Heart left ventricle (tissue), 16 donors: ENCODE results near the gene PCBP3. TPM values are rescaled to one million over a fixed set of nuclear protein-coding genes. Genes with fewer than 3 reads are reported as not detected.

ENCODE experiments used
- ATAC-seq, 4 donors: fragments of 200-7000 bp; cut with Tn5 transposase; one replicate each; pipeline ENCODE4 v1.9.1; 2020 to 2022; ENCODE audit warnings: moderate library complexity in 4 of 4, mild to moderate bottlenecking in 3 of 4, moderate number of reproducible peaks in 1 of 4
- DNase-seq, 5 donors: peaks; one replicate each; pipeline ENCODE4 v3.0.0-alpha.2; 2020
- H3K27ac ChIP-seq, 12 donors: fragments of 200-600 bp; sonication (generic) in 4 of 12; one replicate each; pipeline versions ENCODE4 v1.5.0 to v1.8.0; 2016 to 2022; ENCODE audit warnings: mild to moderate bottlenecking in 2 of 12
- H3K27me3 ChIP-seq, 9 donors: fragments of 200-600 bp; sonication (generic) in 2 of 9; one replicate each; pipeline versions ENCODE4 v1.5.1 to v1.8.0; 2016 to 2022; ENCODE audit warnings: mild to moderate bottlenecking in 3 of 9
- H3K36me3 ChIP-seq, 9 donors: fragments of 200-600 bp; sonication (generic) in 2 of 9; one replicate each; pipeline versions ENCODE4 v1.5.0 to v1.8.0; 2018 to 2022; ENCODE audit warnings: mild to moderate bottlenecking in 2 of 9
- H3K4me1 ChIP-seq, 12 donors: fragments of 200-600 bp; sonication (generic) in 4 of 12; one replicate each; pipeline versions ENCODE4 v1.5.0 to v1.8.0; 2016 to 2022; ENCODE audit warnings: mild to moderate bottlenecking in 3 of 12
- H3K4me3 ChIP-seq, 12 donors: fragments of 200-600 bp; sonication (generic) in 4 of 12; one replicate each; pipeline versions ENCODE4 v1.5.0 to v1.8.0; 2017 to 2022; ENCODE audit warnings: mild to moderate bottlenecking in 9 of 12, moderate library complexity in 4 of 12
- H3K9me3 ChIP-seq, 12 donors: fragments of 200-600 bp; sonication (generic) in 4 of 12; one replicate each; pipeline versions ENCODE4 v1.5.0 to v1.8.0; 2016 to 2022; ENCODE audit warnings: mild to moderate bottlenecking in 1 of 12
- POLR2A ChIP-seq, 2 donors: fragments of 450-650 bp; IDR thresholded peaks; one replicate each; pipeline ENCODE4 v1.6.1; 2017; ENCODE audit warnings: antibody characterized with exemption in 2 of 2, mild to moderate bottlenecking in 2 of 2, moderate library complexity in 2 of 2
- WGBS, 4 donors: extraction: QIAGEN DNeasy Blood & Tissue Kit in 2 of 4; methylation state at CpG; one replicate each; pipeline versions ENCODE4 v1.1.5 to v1.1.7; 2013 to 2018; 5-methylcytosine and 5-hydroxymethylcytosine counted together
- intact Hi-C, 10 donors: fragments of 100-400 bp; cut with DNase I; formaldehyde crosslinking; loops; one replicate each; pipeline versions ENCODE4 v1.11.1 to v1.14.2; 2022
- polyA plus RNA-seq, 2 donors: library from polyadenylated mRNA; stranded (reverse); fragments of 200-250 nt; gene quantifications; one replicate each; pipeline ENCODE4 v1.2.3, GENCODE V29; 2013
- total RNA-seq, 9 donors: library from RNA; depleted of rRNA in 2 of 9; stranded (reverse); fragments of >200 nt in 2 of 9; fragmentation: NEBNext Ultra II Directional in 3 of 9; extraction: Animal tissue kit (Norgen Biotek cat#: 25700) in 3 of 9; gene quantifications; one replicate each; pipeline versions ENCODE4 v1.1.0 to v1.2.4, GENCODE V29; 2016 to 2023
- TF ChIP-seq, protein P1 (sequence below), 12 donors: fragments of 200-600 bp; sonication (generic) in 4 of 12; IDR thresholded peaks; one replicate each; pipeline versions ENCODE4 v1.5.0 to v1.8.0; 2018 to 2022; ENCODE audit warnings: antibody characterized with exemption in 12 of 12, mild to moderate bottlenecking in 5 of 12
- donor health status: ischemic (EF 13 %, LVEDD 7.1; RV severe dilation, severe dysfunction).
- donor health status: healthy with polysubstance abuse.
- donor health status: DM: no; HTN: yes; CAD: no.
- donor health status: DM: no; HTN: no; CAD: no.
- donor health status: ischemic (EF 25% LVEDD 6.9; RV normal size, moderate dysfunction).
- donor health status: ischemic (EF 25% LVEDD 5.7; RV mildly dilated, moderate dysfunction).
- donor health status: healthy.
- donor health status: DM: yes; HTN: yes; CAD: no.
- donor health status: ischemic (EF 35%, LVEDD 5.7; RV mildly dilated, moderate dysfunction).
- donor health status: nonischemic (EF 11% LVEDD 7.7; RV severe dilation, severe dysfunction).
- donor health status: DM: yes; HTN: yes; CAD: no.
- donor health status: PGD.
- donor health status: ischemic (EF 29% LVEDD 5.4; RV normal size, mild dysfunction).
- donor health status: nonischemic (EF 23%, LVEDD 6.1; RV moderate dilation, normal function).

PCBP3 gene
- total and polyA plus RNA-seq, 11 donors = 0.72 to 11.4 (median 2.5) TPM; not detected in 1

DNA sequence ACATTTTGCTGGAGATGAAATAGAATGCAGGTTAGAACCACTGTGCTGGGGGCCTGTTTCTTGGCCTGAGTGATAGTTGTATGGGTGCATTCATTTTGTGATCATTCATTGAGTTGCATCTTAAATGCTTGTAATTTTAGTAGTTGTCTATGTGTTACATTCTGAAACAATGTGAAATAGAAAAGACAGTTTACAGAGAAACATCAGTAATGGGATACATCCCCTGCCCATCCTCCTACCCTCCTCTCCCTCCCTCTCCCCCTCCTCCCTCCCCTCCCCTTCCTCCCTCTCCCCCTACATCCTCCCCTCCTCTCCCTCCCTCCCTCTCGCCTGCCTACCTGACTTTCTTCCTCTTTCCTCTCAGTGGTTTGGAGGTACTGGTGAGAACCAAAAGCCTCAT lies 283.5 kb downstream of the PCBP3 start:
- no peak for ATAC-seq
- TF ChIP-seq, protein P1, sequence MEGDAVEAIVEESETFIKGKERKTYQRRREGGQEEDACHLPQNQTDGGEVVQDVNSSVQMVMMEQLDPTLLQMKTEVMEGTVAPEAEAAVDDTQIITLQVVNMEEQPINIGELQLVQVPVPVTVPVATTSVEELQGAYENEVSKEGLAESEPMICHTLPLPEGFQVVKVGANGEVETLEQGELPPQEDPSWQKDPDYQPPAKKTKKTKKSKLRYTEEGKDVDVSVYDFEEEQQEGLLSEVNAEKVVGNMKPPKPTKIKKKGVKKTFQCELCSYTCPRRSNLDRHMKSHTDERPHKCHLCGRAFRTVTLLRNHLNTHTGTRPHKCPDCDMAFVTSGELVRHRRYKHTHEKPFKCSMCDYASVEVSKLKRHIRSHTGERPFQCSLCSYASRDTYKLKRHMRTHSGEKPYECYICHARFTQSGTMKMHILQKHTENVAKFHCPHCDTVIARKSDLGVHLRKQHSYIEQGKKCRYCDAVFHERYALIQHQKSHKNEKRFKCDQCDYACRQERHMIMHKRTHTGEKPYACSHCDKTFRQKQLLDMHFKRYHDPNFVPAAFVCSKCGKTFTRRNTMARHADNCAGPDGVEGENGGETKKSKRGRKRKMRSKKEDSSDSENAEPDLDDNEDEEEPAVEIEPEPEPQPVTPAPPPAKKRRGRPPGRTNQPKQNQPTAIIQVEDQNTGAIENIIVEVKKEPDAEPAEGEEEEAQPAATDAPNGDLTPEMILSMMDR (IDR thresholded peaks at IDR 0.05) = no peak
- TF ChIP-seq POLR2A (IDR thresholded peaks at IDR 0.05) = no peak
- no peak for DNase-seq
- Histone ChIP-seq H3K36me3 (no peaks in the 10 kb centered on the region), H3K27ac (no peak overlapping the region), H3K27me3 (no peaks in the 10 kb centered on the region), H3K4me1 (peaks cover 0 to 7% (median 0%) of the 10 kb centered on the region in 12 donors), H3K9me3 (no peaks in the 10 kb centered on the region), H3K4me3 (no peak overlapping the region)
- intact Hi-C loops = loop anchor here in 2 of 10 donors (10.0 kb wide), 1 partner anchor 372 kb away; no protein-coding TSS in a partner anchor
- WGBS, 4 donors = 43 to 81% (median 70%) methylated on average over 1 of the region's 1 CpG

DNA sequence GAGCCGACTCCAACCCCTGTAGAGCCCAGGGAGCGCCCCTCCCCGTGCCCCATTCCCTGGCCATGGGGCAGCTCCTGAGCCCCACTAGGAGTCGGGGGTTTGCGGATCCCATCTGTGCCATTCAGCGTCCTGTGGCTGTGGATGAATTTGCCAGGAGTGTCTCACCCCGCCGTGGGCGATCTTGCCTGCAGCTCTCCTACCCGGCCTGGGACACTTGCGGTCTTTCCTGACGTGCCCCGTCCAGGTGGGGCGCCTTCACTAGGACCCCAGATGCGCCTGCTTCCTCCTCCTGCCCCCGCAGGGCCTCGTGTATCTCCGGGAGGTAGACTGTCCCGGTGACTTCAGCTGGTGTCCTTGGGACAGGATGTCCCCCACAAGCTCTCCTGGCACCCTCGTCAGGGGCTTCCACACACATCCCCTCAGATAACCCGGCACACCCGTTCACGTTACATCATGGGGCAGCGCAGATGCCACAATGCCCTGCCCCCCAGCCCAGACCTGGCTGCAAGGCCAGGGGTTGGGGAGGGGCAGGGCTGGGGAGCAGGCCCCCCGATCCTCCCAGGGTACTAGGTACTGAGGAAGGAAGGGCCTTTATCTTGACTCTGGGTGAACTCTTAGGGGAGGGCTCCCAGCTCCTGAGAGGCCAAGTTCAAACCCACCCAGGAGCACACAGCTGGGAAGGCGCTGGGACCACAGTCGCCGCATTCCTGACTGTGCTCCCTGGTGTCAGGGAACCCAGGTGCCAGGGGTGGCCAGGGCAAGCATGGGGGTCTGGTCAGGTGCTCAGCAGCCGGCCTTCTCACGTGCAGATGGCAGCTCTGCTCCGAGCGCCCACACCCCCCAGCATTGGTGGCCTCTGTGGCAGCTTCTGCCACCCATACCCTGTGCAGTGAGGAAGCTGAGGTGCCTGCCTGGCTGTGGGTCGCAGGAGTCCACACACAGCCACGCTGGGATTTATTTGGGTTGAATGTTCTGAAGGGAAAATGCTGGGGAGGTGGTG lies 284.6 kb downstream of the PCBP3 start:
- Histone ChIP-seq H3K9me3 (no peaks in the 10 kb centered on the region), H3K27me3 (no peaks in the 10 kb centered on the region), H3K4me1 (peaks cover 0 to 4% (median 0%) of the 10 kb centered on the region in 12 donors), H3K27ac (no peak overlapping the region), H3K36me3 (no peaks in the 10 kb centered on the region), H3K4me3 (no peak overlapping the region)
- no peak for TF ChIP-seq POLR2A (IDR thresholded peaks at IDR 0.05)
- TF ChIP-seq, protein P1 (IDR thresholded peaks at IDR 0.05) = no peak
- DNase-seq (peak in 2 of 5 donors; percentile 16 to 37), ATAC-seq (no peak)
- intact Hi-C loops = loop anchor here in 2 of 10 donors (10.0 kb wide), 1 partner anchor 373 kb away; no protein-coding TSS in a partner anchor
- 83 to 91% (median 86%) methylated on average over 23 to 34 of the region's 34 CpGs for WGBS, 4 donors

DNA sequence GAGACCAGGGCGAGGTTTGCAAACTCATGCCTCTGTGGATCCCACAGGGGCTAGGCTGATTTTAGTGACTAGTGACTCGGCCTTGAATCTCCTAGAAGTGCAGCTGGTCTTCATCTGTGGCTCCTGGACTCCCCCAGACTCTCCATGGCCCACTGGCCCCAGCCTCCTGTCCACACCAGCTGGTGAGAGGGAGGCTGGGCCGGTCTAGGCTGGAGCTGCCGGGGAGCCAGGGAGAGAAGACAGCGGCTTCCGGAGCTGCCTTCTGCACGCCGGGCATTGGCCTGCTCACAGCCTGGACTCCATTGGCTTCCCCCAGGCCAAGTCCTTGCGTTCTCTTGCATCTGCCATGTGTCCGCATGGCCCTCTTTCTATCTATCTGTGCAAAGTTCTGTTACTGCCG lies 285.9 kb downstream of the PCBP3 start:
- Histone ChIP-seq H3K4me1 (no peaks in the 10 kb centered on the region), H3K9me3 (peaks cover 0 to 3% (median 0%) of the 10 kb centered on the region in 12 donors), H3K27ac (no peak overlapping the region), H3K4me3 (no peak overlapping the region), H3K27me3 (no peaks in the 10 kb centered on the region), H3K36me3 (no peaks in the 10 kb centered on the region)
- WGBS, 4 donors = 75 to 85% (median 84%) methylated on average over 9 to 11 of the region's 11 CpGs
- DNase-seq (peak in 2 of 5 donors; percentile 34 to 64), ATAC-seq (peak in 2 of 4 donors; percentile 27 to 38)
- intact Hi-C loops = loop anchor here in 2 of 10 donors (10.0 kb wide), 1 partner anchor 375 kb away; no protein-coding TSS in a partner anchor
- no peak for TF ChIP-seq POLR2A (IDR thresholded peaks at IDR 0.05)
- TF ChIP-seq, protein P1 (IDR thresholded peaks at IDR 0.05) = no peak

DNA sequence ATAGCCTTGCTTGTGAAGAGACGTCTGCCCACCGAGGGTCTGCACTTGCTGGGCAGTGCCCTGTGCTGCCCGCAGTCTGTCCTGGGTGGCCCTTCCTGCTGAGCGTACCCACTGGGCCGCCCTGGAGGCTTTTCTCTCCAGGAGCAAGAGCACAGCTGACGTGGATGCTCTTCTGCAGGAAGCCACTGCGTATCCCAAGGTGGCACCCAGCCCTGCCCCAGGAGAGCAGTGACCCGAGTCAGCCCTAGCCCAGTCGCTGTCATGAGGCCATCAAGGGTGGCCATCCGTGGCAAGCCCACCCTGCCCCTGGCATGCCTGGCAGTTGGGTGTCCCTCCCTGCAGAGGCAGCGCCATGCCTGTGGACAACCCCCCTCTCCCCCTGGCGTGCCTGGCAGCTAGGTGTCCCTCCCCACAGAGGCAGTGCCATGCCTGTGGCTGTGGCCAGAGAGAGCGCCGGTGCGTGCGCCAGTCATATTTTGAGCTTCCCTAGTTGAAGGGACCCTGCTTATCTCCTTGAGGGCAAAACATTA lies 286.8 kb downstream of the PCBP3 start:
- TF ChIP-seq, protein P1 (IDR thresholded peaks at IDR 0.05) = no peak
- TF ChIP-seq POLR2A (IDR thresholded peaks at IDR 0.05) = no peak
- intact Hi-C loops = no loop called here
- Histone ChIP-seq H3K36me3 (no peaks in the 10 kb centered on the region), H3K27me3 (no peaks in the 10 kb centered on the region), H3K9me3 (peaks cover 0 to 11% (median 4%) of the 10 kb centered on the region in 12 donors), H3K4me1 (no peaks in the 10 kb centered on the region), H3K27ac (no peak overlapping the region), H3K4me3 (no peak overlapping the region)
- ATAC-seq = no peak
- 82 to 94% (median 92%) methylated on average over 8 to 16 of the region's 16 CpGs for whole genome bisulfite sequencing, 4 donors
- DNase-seq = peak in 2 of 5 donors; percentile 10 to 55
